Right lobe of liver (tissue), 6 donors: ENCODE results near the gene PVALEF. TPM values are rescaled to one million over a fixed set of nuclear protein-coding genes. Genes with fewer than 3 reads are reported as not detected.

Experiments used
- ATAC-seq, 4 donors: fragments of 200-7000 bp; cut with Tn5 transposase; one replicate each; pipeline ENCODE4 v1.9.1; 2020; ENCODE audit warnings: mild to moderate bottlenecking in 4 of 4, moderate library complexity in 4 of 4
- DNase-seq, 3 donors: peaks; one replicate each; pipeline ENCODE4 v3.0.0-alpha.2; 2020
- H3K27ac ChIP-seq, 3 donors: fragments of 200-600 bp; one replicate each; pipeline ENCODE4 v1.8.0; 2022
- H3K27me3 ChIP-seq, 2 donors: fragments of 200-600 bp; one replicate each; pipeline ENCODE4 v1.8.0; 2022
- H3K36me3 ChIP-seq, 4 donors: fragments of 200-600 bp; sonication (generic) in 1 of 4; one replicate each; pipeline versions ENCODE4 v1.5.1 to v1.8.0; 2017 to 2022; ENCODE audit warnings: control low read depth in 1 of 4
- H3K4me1 ChIP-seq, 4 donors: fragments of 200-600 bp; sonication (generic) in 1 of 4; one replicate each; pipeline versions ENCODE4 v1.5.1 to v1.8.0; 2017 to 2022; ENCODE audit warnings: control low read depth in 1 of 4
- H3K4me3 ChIP-seq, 3 donors: fragments of 200-600 bp; one replicate each; pipeline ENCODE4 v1.8.0; 2022
- H3K9me3 ChIP-seq, 4 donors: fragments of 200-600 bp; sonication (generic) in 1 of 4; one replicate each; pipeline versions ENCODE4 v1.5.1 to v1.8.0; 2017 to 2022; ENCODE audit warnings: control low read depth in 1 of 4
- POLR2A ChIP-seq: fragments of 450-650 bp; IDR thresholded peaks from one replicate; pipeline ENCODE4 v1.6.1; 2017; ENCODE audit warnings: antibody characterized with exemption, mild to moderate bottlenecking
- WGBS: methylation state at CpG from one replicate; pipeline ENCODE4 v1.1.6; 2018; ENCODE audit warnings: low coverage, low lambda C conversion rate; ENCODE audit not compliant: insufficient coverage; ENCODE audit errors: missing lambda C conversion rate; 5-methylcytosine and 5-hydroxymethylcytosine counted together
- intact Hi-C, 2 donors: fragments of 100-400 bp; cut with DNase I; formaldehyde crosslinking; loops; one replicate each; pipeline versions ENCODE4 v1.11.2 to v1.14.1; 2022
- total RNA-seq, 6 experiments: library from RNA; depleted of rRNA in 2 of 6; stranded (reverse); fragments of >200 nt in 2 of 6; fragmentation: NEBNext Ultra II Directional in 3 of 6; extraction: Animal tissue kit (Norgen Biotek cat#: 25700) in 3 of 6; gene quantifications; one replicate each; pipeline versions ENCODE4 v1.1.0 to v1.2.4, GENCODE V29; 2016 to 2023
- TF ChIP-seq, protein P1 (sequence below), 4 donors: fragments of 200-600 bp in 3 of 4; fragments of 450-650 bp in 1 of 4; IDR thresholded peaks; one replicate each; pipeline versions ENCODE4 v1.5.1 to v1.8.0; 2016 to 2022; ENCODE audit warnings: antibody characterized with exemption in 4 of 4, mild to moderate bottlenecking in 2 of 4
- donor health status: DM: no; HTN: yes; CAD: no.
- donor health status: DM: no; HTN: no; CAD: no.
- donor health status: DM: no; HTN: no; CAD: no.
- donor health status: DM: no; HTN: yes; CAD: no.
- donor health status: DM: no; HTN: yes; CAD: no.

PVALEF gene
- total RNA-seq, 6 experiments from 2014 or later: not detected

DNA sequence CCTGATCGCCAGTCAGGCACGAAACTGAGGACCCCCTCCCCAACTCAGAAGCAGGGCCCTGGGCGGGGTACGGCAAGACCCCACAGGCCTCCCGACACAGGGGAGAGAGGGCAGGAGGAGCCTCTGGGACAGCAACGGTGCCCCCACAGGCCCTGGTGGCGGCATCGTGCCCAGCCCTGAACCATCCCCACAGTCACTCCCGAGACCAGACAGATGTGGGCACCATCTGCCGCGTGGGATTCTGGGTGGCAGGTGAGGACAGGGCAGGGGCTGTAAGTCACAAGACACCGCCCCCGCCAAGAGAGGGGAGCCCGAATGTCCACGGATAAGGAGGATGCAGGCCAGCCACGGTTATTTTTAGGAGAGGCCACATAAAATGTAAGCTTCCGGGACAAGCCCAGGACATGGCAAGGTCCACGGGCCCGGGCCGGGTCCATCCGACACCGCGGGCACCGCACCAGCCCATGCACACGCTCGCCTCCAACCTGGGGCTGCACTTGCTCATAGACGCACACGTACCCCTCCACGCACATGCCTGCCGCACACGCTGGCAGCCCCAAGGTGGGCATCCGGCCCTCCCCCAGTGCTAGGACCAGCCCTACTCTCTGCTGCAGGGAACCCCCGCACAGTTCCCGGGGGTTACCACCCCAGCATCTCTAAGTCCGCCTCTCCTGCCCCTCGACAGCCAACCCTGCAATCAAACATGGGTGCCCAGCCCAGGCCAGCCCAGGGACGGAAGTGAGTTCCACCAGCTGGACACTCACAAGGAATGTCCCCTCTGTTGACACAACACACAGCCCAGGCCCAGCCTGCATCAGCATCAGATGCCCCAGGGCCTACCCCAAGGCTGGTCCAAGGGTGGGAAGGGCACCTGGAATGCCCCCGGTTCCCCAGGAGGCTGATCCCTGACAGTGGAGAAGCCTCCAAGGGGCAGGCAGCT is 8.2 kb upstream of the PVALEF start:
- no peaks in the 10 kb centered on the region for H3K36me3 ChIP-seq
- intact Hi-C loops: no loop called here
- H3K27me3 ChIP-seq: no peaks in the 10 kb centered on the region
- H3K4me1 ChIP-seq: no peaks in the 10 kb centered on the region
- H3K9me3 ChIP-seq: no peaks in the 10 kb centered on the region
- no peak overlapping the region for H3K4me3 ChIP-seq
- H3K27ac ChIP-seq: no peak overlapping the region
- 64% methylated on average over 5 of the region's 38 CpGs for WGBS
- DNase-seq: no peak
- ATAC-seq: no peak
- TF ChIP-seq, protein P1, sequence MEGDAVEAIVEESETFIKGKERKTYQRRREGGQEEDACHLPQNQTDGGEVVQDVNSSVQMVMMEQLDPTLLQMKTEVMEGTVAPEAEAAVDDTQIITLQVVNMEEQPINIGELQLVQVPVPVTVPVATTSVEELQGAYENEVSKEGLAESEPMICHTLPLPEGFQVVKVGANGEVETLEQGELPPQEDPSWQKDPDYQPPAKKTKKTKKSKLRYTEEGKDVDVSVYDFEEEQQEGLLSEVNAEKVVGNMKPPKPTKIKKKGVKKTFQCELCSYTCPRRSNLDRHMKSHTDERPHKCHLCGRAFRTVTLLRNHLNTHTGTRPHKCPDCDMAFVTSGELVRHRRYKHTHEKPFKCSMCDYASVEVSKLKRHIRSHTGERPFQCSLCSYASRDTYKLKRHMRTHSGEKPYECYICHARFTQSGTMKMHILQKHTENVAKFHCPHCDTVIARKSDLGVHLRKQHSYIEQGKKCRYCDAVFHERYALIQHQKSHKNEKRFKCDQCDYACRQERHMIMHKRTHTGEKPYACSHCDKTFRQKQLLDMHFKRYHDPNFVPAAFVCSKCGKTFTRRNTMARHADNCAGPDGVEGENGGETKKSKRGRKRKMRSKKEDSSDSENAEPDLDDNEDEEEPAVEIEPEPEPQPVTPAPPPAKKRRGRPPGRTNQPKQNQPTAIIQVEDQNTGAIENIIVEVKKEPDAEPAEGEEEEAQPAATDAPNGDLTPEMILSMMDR (IDR thresholded peaks at IDR 0.05): no peak
- no peak for TF ChIP-seq POLR2A

DNA sequence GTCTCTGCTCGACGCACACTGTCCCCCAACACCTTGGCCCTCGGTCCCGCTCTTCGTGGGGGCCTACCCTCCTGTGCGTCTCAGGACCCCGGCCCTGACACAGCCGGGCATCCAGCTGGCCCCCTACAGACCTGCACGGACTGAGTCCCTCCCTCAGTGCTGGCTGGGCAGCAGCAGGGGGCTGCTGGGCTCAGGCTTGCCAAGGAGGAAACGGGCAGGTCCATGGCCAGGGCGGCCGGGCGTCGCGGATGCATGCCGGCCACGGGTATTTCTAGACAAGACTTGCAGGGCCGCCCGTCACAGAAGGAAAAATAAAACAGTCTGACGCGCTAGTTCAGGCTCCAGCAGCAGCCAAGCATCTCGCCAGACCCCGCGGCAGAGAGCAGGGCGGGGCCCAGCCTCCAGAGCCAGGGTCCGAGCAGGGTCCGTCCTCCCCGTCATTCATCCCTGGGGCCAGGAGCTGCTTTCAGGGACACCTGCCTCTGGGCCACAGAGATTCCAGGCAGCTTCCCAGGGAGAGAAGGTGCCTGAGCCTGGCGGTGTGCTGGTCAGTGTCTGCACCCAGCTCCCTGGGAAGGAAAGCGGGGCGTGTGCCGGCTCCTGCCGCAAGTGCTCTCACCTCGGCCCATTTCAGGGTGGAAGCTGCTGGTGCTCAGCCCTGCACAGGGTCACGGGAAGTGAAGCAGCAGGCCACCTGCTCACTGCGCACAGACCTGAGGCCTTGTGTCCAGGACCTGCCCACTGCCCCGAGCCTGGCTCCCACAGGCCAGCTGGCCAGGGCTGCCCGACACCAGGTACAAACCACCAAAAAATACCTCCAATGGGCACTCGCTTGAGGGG is 7.2 kb upstream of the PVALEF start:
- no peaks in the 10 kb centered on the region for H3K9me3 ChIP-seq
- no CpG with 5 or more reads among the region's 39 CpGs for WGBS
- TF ChIP-seq, protein P1 (IDR thresholded peaks at IDR 0.05): no peak
- no peak for TF ChIP-seq POLR2A
- ATAC-seq (no peak), DNase-seq (no peak)
- H3K27me3 ChIP-seq: no peaks in the 10 kb centered on the region
- H3K36me3 ChIP-seq: no peaks in the 10 kb centered on the region
- intact Hi-C loops: no loop called here
- H3K27ac ChIP-seq: no peak overlapping the region
- no peaks in the 10 kb centered on the region for H3K4me1 ChIP-seq
- no peak overlapping the region for H3K4me3 ChIP-seq

DNA sequence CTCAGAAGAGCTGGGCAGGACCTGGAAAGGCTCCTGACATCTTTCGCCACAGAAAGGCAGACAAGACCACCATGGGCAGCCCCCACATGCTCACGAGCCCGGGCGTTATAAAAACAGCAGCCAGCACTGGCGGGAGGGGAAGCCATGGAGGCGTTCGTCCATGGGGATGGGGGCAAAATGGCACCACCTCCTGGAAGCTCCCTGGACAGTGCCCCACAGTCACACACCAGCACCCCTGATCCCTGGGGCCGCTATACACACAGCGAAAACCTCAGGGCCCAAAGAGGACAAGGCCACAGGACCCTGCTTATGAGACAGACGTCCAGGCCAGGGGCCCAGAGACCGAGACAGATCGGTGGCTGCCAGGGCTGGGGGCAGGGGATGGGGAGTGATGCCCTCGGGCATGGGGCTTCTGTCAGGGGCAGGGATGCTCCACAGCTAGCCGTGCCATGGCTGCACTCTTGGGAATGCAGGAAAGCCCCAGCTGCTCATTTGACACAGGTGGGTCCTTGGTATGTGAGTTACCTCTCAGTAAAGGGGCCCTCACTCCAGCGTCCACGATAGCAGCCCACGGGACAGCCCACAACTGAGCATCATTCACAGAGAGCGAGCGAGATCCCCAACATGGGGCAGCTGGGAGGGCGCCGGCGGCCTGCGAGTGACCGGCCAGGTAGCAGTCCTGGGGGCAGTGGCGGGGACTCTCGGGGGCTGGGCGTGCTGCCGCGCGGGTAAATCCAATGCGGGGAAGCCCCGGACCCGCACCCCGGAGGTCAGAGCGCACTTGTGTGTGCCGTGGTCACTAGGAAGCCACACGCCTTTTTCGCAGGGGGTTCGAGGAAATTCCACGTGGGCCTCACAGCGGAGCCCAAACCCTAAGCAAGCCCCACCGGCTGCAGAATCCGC is 6.4 kb upstream of the PVALEF start:
- Histone ChIP-seq H3K4me3 (no peak overlapping the region), H3K27ac (no peak overlapping the region), H3K27me3 (no peaks in the 10 kb centered on the region), H3K9me3 (no peaks in the 10 kb centered on the region), H3K4me1 (no peaks in the 10 kb centered on the region), H3K36me3 (no peaks in the 10 kb centered on the region)
- intact Hi-C loops: no loop called here
- ATAC-seq: no peak
- TF ChIP-seq, protein P1 (IDR thresholded peaks at IDR 0.05): no peak
- TF ChIP-seq POLR2A: no peak
- peak in 1 of 3 donors; percentile 18 for DNase-seq
- 94% methylated on average over 9 of the region's 43 CpGs for WGBS
